H1 (cell line): Measurements from ENCODE around the gene ZNF679. TPM values are rescaled to one million over a fixed set of nuclear protein-coding genes. Genes with fewer than 3 reads are reported as not detected.

Source experiments
- CTCF ChIA-PET: fragments of 300-600 bp; sonication (Branson Sonifier 250); formaldehyde crosslinking; loops from one replicate; lab custom pipeline; 2021; ENCODE audit not compliant: partially characterized antibody; lab: Charles Lee
- POLR2A ChIA-PET: fragments of 300-600 bp; sonication (Branson Sonifier 250); formaldehyde crosslinking; loops from one replicate; lab custom pipeline; 2021; ENCODE audit warnings: inconsistent platforms; ENCODE audit not compliant: partially characterized antibody; lab: Charles Lee
- DNase-seq, 2 experiments: peaks; one replicate each; pipeline versions ENCODE4 v3.0.0 to v3.0.0-alpha.2; 2010 to 2022; ENCODE audit warnings: low spot score in 2 of 2, low read depth in 1 of 2, mixed read lengths in 1 of 2
- FAIRE-seq: peaks from 2 replicates; lab custom pipeline; 2011; peaks lifted over from hg19 to GRCh38; lab: Jason Lieb, UNC
- H2AFZ ChIP-seq: 2 replicates; pipeline ENCODE4 v1.8.1; 2012; ENCODE audit warnings: low read length, inconsistent platforms
- H2AK5ac ChIP-seq: 2 replicates; pipeline ENCODE4 v1.6.1; 2013; ENCODE audit warnings: low read depth, low read length
- H2BK120ac ChIP-seq: replicated peaks from 2 replicates; pipeline ENCODE3; 2013; ENCODE audit warnings: low read depth, low read length, inconsistent platforms
- H2BK12ac ChIP-seq: 2 replicates; pipeline ENCODE4 v1.6.1; 2013; ENCODE audit warnings: low read depth, low read length
- H2BK15ac ChIP-seq: 2 replicates; pipeline ENCODE4 v1.6.1; 2013; ENCODE audit warnings: low read length
- H2BK20ac ChIP-seq: 2 replicates; pipeline ENCODE4 v1.6.1; 2013; ENCODE audit warnings: low read length
- H2BK5ac ChIP-seq: 2 replicates; pipeline ENCODE4 v1.6.1; 2013; ENCODE audit warnings: low read depth, low read length
- H3K14ac ChIP-seq: 2 replicates; pipeline ENCODE4 v1.6.1; 2013; ENCODE audit warnings: inconsistent platforms; ENCODE audit not compliant: insufficient read length
- H3K18ac ChIP-seq: 2 replicates; pipeline ENCODE4 v1.6.1; 2013; ENCODE audit warnings: low read length; ENCODE audit errors: extremely low read depth
- H3K23ac ChIP-seq: 2 replicates; pipeline ENCODE4 v1.6.1; 2013; ENCODE audit warnings: inconsistent platforms; ENCODE audit not compliant: insufficient read length
- H3K23me2 ChIP-seq: 2 replicates; pipeline ENCODE4 v1.6.1; 2013; ENCODE audit warnings: low read depth, low read length
- H3K27ac ChIP-seq: 2 replicates; pipeline ENCODE4 v1.6.1; 2011; ENCODE audit warnings: low read depth, low read length, inconsistent platforms
- H3K27me3 ChIP-seq, 4 experiments: replicated peaks in 1 of 4; 1 replicate in 1 of 4; 2 replicates in 3 of 4; pipeline versions ENCODE4 v1.6.1 to v1.8.1; 2011 to 2013; ENCODE audit warnings: low read length in 3 of 4, mild to moderate bottlenecking in 3 of 4, inconsistent platforms in 2 of 4, mixed read lengths in 2 of 4, moderate library complexity in 1 of 4; ENCODE audit not compliant: control insufficient read depth in 3 of 4, insufficient read depth in 3 of 4; ENCODE audit errors: extremely low read depth in 1 of 4
- H3K36me3 ChIP-seq, 4 experiments: 2 replicates each; pipeline versions ENCODE4 v1.6.1 to v1.8.1; 2011 to 2013; ENCODE audit warnings: mild to moderate bottlenecking in 4 of 4, low read length in 3 of 4, moderate library complexity in 2 of 4, control low read depth in 1 of 4, inconsistent platforms in 1 of 4; ENCODE audit not compliant: insufficient read depth in 4 of 4, control insufficient read depth in 2 of 4
- H3K4ac ChIP-seq: replicated peaks from 2 replicates; pipeline ENCODE3; 2013; ENCODE audit warnings: low read length, low read depth, mixed read lengths, inconsistent platforms; ENCODE audit not compliant: insufficient read length
- H3K4me1 ChIP-seq, 4 experiments: replicated peaks in 1 of 4; 1 replicate in 1 of 4; 2 replicates in 3 of 4; pipeline versions ENCODE4 v1.6.1 to v1.8.1; 2011 to 2013; ENCODE audit warnings: low read length in 3 of 4, inconsistent platforms in 2 of 4, mixed read lengths in 1 of 4; ENCODE audit not compliant: insufficient read depth in 4 of 4, control insufficient read depth in 3 of 4
- H3K4me2 ChIP-seq, 2 experiments: 2 replicates each; pipeline versions ENCODE4 v1.6.1 to v1.8.1; 2011 to 2013; ENCODE audit warnings: low read depth in 2 of 2, low read length in 2 of 2, control low read depth in 1 of 2, inconsistent platforms in 1 of 2, mild to moderate bottlenecking in 1 of 2; ENCODE audit not compliant: insufficient read depth in 1 of 2
- H3K4me3 ChIP-seq, 4 experiments: fragments of 200-600, 300-600 bp in 1 of 4; sonication (generic), shearing (Covaris generic), sonication (Bioruptor Twin) in 1 of 4; 2 replicates each; pipeline versions ENCODE4 v1.5.1 to v1.8.1; 2011 to 2016; ENCODE audit warnings: low read length in 4 of 4, low read depth in 3 of 4, control low read depth in 2 of 4, inconsistent platforms in 2 of 4, mild to moderate bottlenecking in 2 of 4, mixed read lengths in 1 of 4, moderate library complexity in 1 of 4; ENCODE audit not compliant: insufficient read depth in 2 of 4; ENCODE audit errors: extremely low read depth in 1 of 4
- H3K56ac ChIP-seq: replicated peaks from 2 replicates; pipeline ENCODE3; 2013; ENCODE audit warnings: low read depth, mild to moderate bottlenecking, mixed read lengths, low read length, inconsistent platforms; ENCODE audit not compliant: insufficient read length
- H3K79me1 ChIP-seq: 2 replicates; pipeline ENCODE4 v1.6.1; 2013; ENCODE audit warnings: low read depth, low read length, control low read depth
- H3K79me2 ChIP-seq, 2 experiments: 2 replicates each; pipeline versions ENCODE4 v1.6.1 to v1.8.1; 2012 to 2013; ENCODE audit warnings: low read length in 2 of 2, mild to moderate bottlenecking in 2 of 2, inconsistent platforms in 1 of 2; ENCODE audit not compliant: insufficient read depth in 2 of 2, control insufficient read depth in 1 of 2
- H3K9ac ChIP-seq, 4 experiments: replicated peaks in 1 of 4; 1 replicate in 1 of 4; 2 replicates in 3 of 4; pipeline versions ENCODE4 v1.6.1 to v1.8.1; 2011 to 2013; ENCODE audit warnings: low read depth in 3 of 4, low read length in 3 of 4, control low read depth in 2 of 4, mild to moderate bottlenecking in 2 of 4, moderate library complexity in 2 of 4, inconsistent platforms in 1 of 4; ENCODE audit errors: extremely low read depth in 1 of 4
- H3K9me3 ChIP-seq, 2 experiments: 2 replicates each; pipeline versions ENCODE4 v1.6.1 to v1.8.1; 2012 to 2013; ENCODE audit warnings: mild to moderate bottlenecking in 2 of 2, moderate library complexity in 2 of 2, control low read depth in 1 of 2, inconsistent platforms in 1 of 2, low read depth in 1 of 2, low read length in 1 of 2, mixed read lengths in 1 of 2; ENCODE audit not compliant: insufficient read depth in 2 of 2
- H4K20me1 ChIP-seq, 2 experiments: replicated peaks in 1 of 2; 2 replicates each; pipeline versions ENCODE3 to v1.8.1; 2011 to 2013; ENCODE audit warnings: inconsistent platforms in 2 of 2, low read length in 2 of 2, mild to moderate bottlenecking in 1 of 2; ENCODE audit not compliant: insufficient read depth in 2 of 2, control insufficient read depth in 1 of 2
- H4K5ac ChIP-seq: 2 replicates; pipeline ENCODE4 v1.6.1; 2013; ENCODE audit warnings: low read length, low read depth, mixed read lengths, inconsistent platforms; ENCODE audit not compliant: insufficient read length
- H4K8ac ChIP-seq: 2 replicates; pipeline ENCODE4 v1.8.0; 2013; ENCODE audit warnings: mild to moderate bottlenecking, moderate library complexity, low read length, inconsistent platforms; ENCODE audit not compliant: insufficient read depth; ENCODE audit errors: extremely low read depth
- H4K91ac ChIP-seq: replicated peaks from 2 replicates; pipeline ENCODE3; 2013; ENCODE audit warnings: low read length, mixed read lengths, inconsistent platforms; ENCODE audit not compliant: insufficient read length
- BACH1 ChIP-seq: IDR thresholded peaks from 2 replicates; pipeline ENCODE4 v1.6.1; 2012; ENCODE audit warnings: low read length, improper control_type of control experiment
- CEBPB ChIP-seq: IDR thresholded peaks from 2 replicates; pipeline ENCODE4 v1.6.1; 2012; ENCODE audit warnings: low read depth, low read length
- EZH2 ChIP-seq: fragments of 200-600 bp; sonication (generic); IDR thresholded peaks from 2 replicates; pipeline ENCODE4 v1.7.1; 2012; ENCODE audit warnings: low read depth, mild to moderate bottlenecking, moderate library complexity, low read length, inconsistent platforms; ENCODE audit not compliant: severe bottlenecking
- HDAC6 ChIP-seq: IDR thresholded peaks from one replicate; pipeline ENCODE4 v1.7.1; 2012; ENCODE audit warnings: low read depth, mild to moderate bottlenecking, inconsistent platforms, low read length, moderate library complexity
- JUN ChIP-seq: IDR thresholded peaks from 2 replicates; pipeline ENCODE4 v1.6.1; 2011; ENCODE audit warnings: low read depth, mild to moderate bottlenecking, improper control_type of control experiment, low read length
- NRF1 ChIP-seq: IDR thresholded peaks from 2 replicates; pipeline ENCODE4 v1.6.1; 2011; ENCODE audit warnings: mild to moderate bottlenecking, low read depth, low read length, improper control_type of control experiment
- POLR2A ChIP-seq, 2 experiments: IDR thresholded peaks; 1 replicate in 1 of 2; 2 replicates in 1 of 2; pipeline ENCODE4 v1.6.1; 2011; ENCODE audit warnings: low read depth in 2 of 2, low read length in 2 of 2, mild to moderate bottlenecking in 2 of 2; ENCODE audit errors: control extremely low read depth in 1 of 2
- POLR2AphosphoS5 ChIP-seq: IDR thresholded peaks from 2 replicates; pipeline ENCODE4 v1.6.1; 2011; ENCODE audit warnings: low read depth, low read length
- RNF2 ChIP-seq: fragments of 200-900, 300-1000 bp; sonication (generic); IDR thresholded peaks from 2 replicates; pipeline ENCODE4 v1.7.1; 2016; ENCODE audit warnings: borderline replicate concordance, low read depth, mild to moderate bottlenecking, antibody characterized with exemption, low read length; ENCODE audit not compliant: poor library complexity, severe bottlenecking; ENCODE audit errors: missing control alignments
- SAP30 ChIP-seq: fragments of 300-600 bp; sonication (generic); IDR thresholded peaks from 2 replicates; pipeline ENCODE4 v1.7.1; 2012; ENCODE audit warnings: low read length, moderate library complexity, mild to moderate bottlenecking, inconsistent platforms; ENCODE audit not compliant: insufficient read depth, insufficient replicate concordance
- SIRT6 ChIP-seq: IDR thresholded peaks from one replicate; pipeline ENCODE4 v1.7.1; 2012; ENCODE audit warnings: low read length, inconsistent platforms
- TCF12 ChIP-seq: IDR thresholded peaks from 2 replicates; pipeline ENCODE4 v1.6.1; 2011; ENCODE audit warnings: low read depth, mild to moderate bottlenecking, low read length
- WGBS, 2 experiments: shearing (Covaris generic) in 1 of 2; methylation state at CpG; one replicate each; pipeline versions ENCODE4 v1.1.6 to v1.1.7; 2013 to 2015; ENCODE audit warnings: low lambda C conversion rate in 2 of 2, mixed read lengths in 2 of 2, inconsistent platforms in 1 of 2, low coverage in 1 of 2, missing lambda C conversion rate in 1 of 2; ENCODE audit not compliant: insufficient replicate concordance in 2 of 2, insufficient coverage in 1 of 2, insufficient read length in 1 of 2; ENCODE audit errors: extremely low coverage in 1 of 2, missing lambda C conversion rate in 1 of 2; 5-methylcytosine and 5-hydroxymethylcytosine counted together
- polyA plus RNA-seq, 7 experiments: library from polyadenylated mRNA; depleted of rRNA in 3 of 7; stranded (reverse) in 5 of 7; unstranded in 2 of 7; fragments of >200 nt in 5 of 7; fragments of 200-250 nt in 2 of 7; gene quantifications; 1 replicate in 5 of 7; 2 replicates in 1 of 7; 4 replicates in 1 of 7; pipeline versions ENCODE4 v1.2.1 to v1.2.3, GENCODE V29; 2011 to 2013; ENCODE audit warnings: missing spikeins in 2 of 7, mixed read lengths in 2 of 7
- total RNA-seq: library from RNA; stranded (reverse); fragmentation: NEBNext Ultra II Directional; extraction: Animal tissue kit (Norgen Biotek cat#: 25700); gene quantifications from 2 replicates; pipeline ENCODE4 v1.2.1, GENCODE V29; 2021

ZNF679 gene
- total and polyA plus RNA-seq, 2 of the 8 experiments (the other 6 are each of a cell fraction or from before 2014, with no cell fraction given): not detected

GRCh38 chr7:64184376-64184775, 43.9 kb upstream of the ZNF679 start:
- Histone ChIP-seq H4K20me1 (no peaks in the 10 kb centered on the region), H3K9ac (no peak overlapping the region), H3K23me2 (no peaks in the 10 kb centered on the region), H2AFZ (no peak overlapping the region), H4K8ac (no peak overlapping the region), H3K79me1 (no peaks in the 10 kb centered on the region), H3K4ac (no peak overlapping the region), H4K91ac (no peak overlapping the region), H2BK120ac (no peak overlapping the region), H3K27me3 (no peaks in the 10 kb centered on the region), H3K9me3 (peaks cover 62 to 65% of the 10 kb centered on the region in 2 experiments), H2AK5ac (no peak overlapping the region), H2BK5ac (no peak overlapping the region), H3K4me3 (no peak overlapping the region), H3K27ac (no peak overlapping the region), H2BK12ac (no peak overlapping the region), H3K4me1 (no peaks in the 10 kb centered on the region), H3K79me2 (no peaks in the 10 kb centered on the region), H3K56ac (no peak overlapping the region), H3K23ac (no peak overlapping the region), H2BK15ac (no peak overlapping the region), H3K18ac (no peak overlapping the region), H3K14ac (no peak overlapping the region), H2BK20ac (no peak overlapping the region), H4K5ac (no peak overlapping the region), H3K36me3 (peaks cover 0 to 7% (median 0%) of the 10 kb centered on the region in 4 experiments; a peak in 1 of 8 replicates), H3K4me2 (no peak overlapping the region)
- DNase-seq: no peak
- TF ChIP-seq CEBPB (no peak), POLR2AphosphoS5 (no peak), RNF2 (no peak), BACH1 (no peak), JUN (no peak), POLR2A (IDR thresholded peaks at IDR 0.05; ENCODE audit: control extremely low read depth in 1 of 2, low read depth in 2 of 2, low read length in 2 of 2) (no peak), EZH2 (no peak), NRF1 (no peak), SIRT6 (no peak), SAP30 (no peak), HDAC6 (no peak), TCF12 (no peak)
- POLR2A ChIA-PET: no interaction called here
- FAIRE-seq: no peak
- CTCF ChIA-PET: no interaction called here
- 87% methylated on average over 12 of the region's 12 CpGs; no CpG with 5 or more reads in 1 of the 2 experiments for WGBS, 2 experiments
